ENCODE results near the gene DRAP1. TPM values are rescaled to one million over a fixed set of nuclear protein-coding genes. Genes with fewer than 3 reads are reported as not detected.
"Not testable (repeated sequence)": the region's sequence is repeated elsewhere in the genome, so short reads cannot be mapped to it uniquely, and the experiment has no call there.

DRAP1 gene
- total RNA-seq, 4 donors from 2014 or later: 32.6 to 112 (median 57.5) TPM

- Histone ChIP-seq H3K4me1 (no peaks in the 10 kb centered on the region), H3K27me3 (no peaks in the 10 kb centered on the region), H3K9me3 (no peaks in the 10 kb centered on the region), H3K4me3 (no peak within 1 kb of the TSS), H3K36me3 (no peaks in the 10 kb centered on the region), H3K27ac (no peak within 1 kb of the TSS)
- TF ChIP-seq POLR2A (IDR thresholded peaks at IDR 0.05) (no peak), CTCF (IDR thresholded peaks at IDR 0.05) (no peak)
- DNase-seq: no peak
Measured at GRCh38 chr11:65945430-65945911, 26.2 kb downstream of the DRAP1 start, which contains the start of gene TSGA10IP. Gene TSGA10IP (plus strand): TSS chr11:65945480. CDS start chr11:65945676, 196 bp downstream.

- DNase-seq: no peak
- no peak overlapping the region for H3K4me3 ChIP-seq
- TF ChIP-seq POLR2A (IDR thresholded peaks at IDR 0.05): no peak
- TF ChIP-seq CTCF (IDR thresholded peaks at IDR 0.05): no peak
- H3K27me3 ChIP-seq: no peaks in the 10 kb centered on the region
- no peak overlapping the region for H3K27ac ChIP-seq
- no peaks in the 10 kb centered on the region for H3K36me3 ChIP-seq
- H3K4me1 ChIP-seq: no peaks in the 10 kb centered on the region
- H3K9me3 ChIP-seq: no peaks in the 10 kb centered on the region
Measured at GRCh38 chr11:65945941-65946558, 26.8 kb downstream of the DRAP1 start.

- no peaks in the 10 kb centered on the region for H3K4me1 ChIP-seq
- no peak for DNase-seq
- no peak for TF ChIP-seq CTCF (IDR thresholded peaks at IDR 0.05)
- TF ChIP-seq POLR2A (IDR thresholded peaks at IDR 0.05): no peak
- no peak overlapping the region for H3K4me3 ChIP-seq
- no peaks in the 10 kb centered on the region for H3K36me3 ChIP-seq
- H3K27ac ChIP-seq: no peak overlapping the region
- H3K9me3 ChIP-seq: no peaks in the 10 kb centered on the region
- no peaks in the 10 kb centered on the region for H3K27me3 ChIP-seq
Measured at GRCh38 chr11:65946655-65947054, 27.4 kb downstream of the DRAP1 start.

- DNase-seq: no peak
- H3K36me3 ChIP-seq: no peaks in the 10 kb centered on the region
- no peak for TF ChIP-seq POLR2A (IDR thresholded peaks at IDR 0.05)
- no peak for TF ChIP-seq CTCF (IDR thresholded peaks at IDR 0.05)
- H3K27me3 ChIP-seq: no peaks in the 10 kb centered on the region
- H3K4me3 ChIP-seq: no peak overlapping the region
- H3K4me1 ChIP-seq: no peaks in the 10 kb centered on the region
- no peak overlapping the region for H3K27ac ChIP-seq
- H3K9me3 ChIP-seq: no peaks in the 10 kb centered on the region
Measured at GRCh38 chr11:65947133-65947532, 27.9 kb downstream of the DRAP1 start.

- TF ChIP-seq CTCF (IDR thresholded peaks at IDR 0.05) (no peak), POLR2A (IDR thresholded peaks at IDR 0.05) (no peak)
- no peak for DNase-seq
- Histone ChIP-seq H3K36me3 (no peaks in the 10 kb centered on the region), H3K27me3 (no peaks in the 10 kb centered on the region), H3K4me1 (no peaks in the 10 kb centered on the region), H3K4me3 (no peak overlapping the region), H3K27ac (no peak overlapping the region), H3K9me3 (no peaks in the 10 kb centered on the region)
Measured at GRCh38 chr11:65947603-65948125, 28.4 kb downstream of the DRAP1 start.

- not testable (repeated sequence) for H3K27me3 ChIP-seq, H3K4me1 ChIP-seq, H3K4me3 ChIP-seq, H3K27ac ChIP-seq, H3K36me3 ChIP-seq, H3K9me3 ChIP-seq, DNase-seq
Measured at GRCh38 chr11:65950711-65951110, 31.5 kb downstream of the DRAP1 start.

- not testable (repeated sequence) for H3K27me3 ChIP-seq, H3K9me3 ChIP-seq, H3K27ac ChIP-seq, H3K4me3 ChIP-seq, DNase-seq, H3K36me3 ChIP-seq, H3K4me1 ChIP-seq
Measured at GRCh38 chr11:65951641-65952040, 32.4 kb downstream of the DRAP1 start.
